HG03520 (cell line): ENCODE measurements around the gene ZCCHC14.
"Not testable (repeated sequence)": the region's sequence is repeated elsewhere in the genome, so short reads cannot be mapped to it uniquely, and the experiment has no call there.

Experiments used
- ATAC-seq: cut with Tn5 transposase; IDR thresholded peaks from one replicate; pipeline ENCODE4 v1.9.1; 2021; ENCODE audit warnings: mild to moderate bottlenecking, moderate library complexity; ENCODE audit not compliant: unreplicated experiment

The ZCCHC14 gene

GRCh38 chr16:87525352-87525751 is 32.5 kb upstream of the ZCCHC14 start:
- ATAC-seq: no peak

GRCh38 chr16:87524407-87524806 is 31.6 kb upstream of the ZCCHC14 start:
- ATAC-seq: no peak

DNA sequence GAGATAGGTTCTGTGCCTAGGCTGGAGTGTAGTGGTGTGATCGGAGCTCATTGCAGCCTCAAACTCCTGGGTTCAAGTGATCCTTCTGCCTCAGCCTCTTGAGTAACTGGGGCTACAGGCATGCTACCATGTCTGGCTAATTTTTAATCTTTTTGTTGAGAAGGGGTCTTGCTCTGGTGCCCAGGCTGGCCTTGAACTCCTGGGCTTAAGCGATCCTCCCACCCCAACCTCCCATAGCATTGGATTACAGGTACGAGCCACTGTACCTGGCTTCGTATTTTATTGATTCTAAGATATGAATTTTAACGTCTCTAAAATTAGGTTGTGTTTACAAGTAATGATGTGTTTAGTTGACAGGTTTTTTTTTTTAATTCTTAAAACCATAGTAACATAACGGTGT is 30.8 kb upstream of the ZCCHC14 start:
- ATAC-seq: not testable (repeated sequence)

DNA sequence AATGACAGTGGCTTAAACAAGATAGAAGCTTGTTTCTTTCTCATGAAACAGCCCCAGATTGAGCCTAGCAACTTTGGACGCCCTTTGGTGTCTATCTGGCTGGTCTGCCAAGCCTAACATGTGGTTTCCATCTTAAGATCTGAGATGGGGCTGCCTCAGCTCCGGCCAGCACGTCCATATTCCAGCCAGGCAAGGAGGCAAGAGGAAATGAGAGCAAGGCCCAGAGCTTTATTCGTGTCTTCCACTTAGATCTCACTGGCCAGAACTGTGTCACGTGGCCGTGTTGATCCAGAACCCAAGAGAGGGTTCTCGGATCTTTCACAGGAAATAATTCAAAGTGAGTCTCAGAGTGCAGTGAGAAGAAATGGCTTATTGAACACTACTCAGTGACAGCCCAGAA is 28.9 kb upstream of the ZCCHC14 start:
- not testable (repeated sequence) for ATAC-seq

GRCh38 chr16:87519170-87519569 is 26.3 kb upstream of the ZCCHC14 start:
- ATAC-seq: not testable (repeated sequence)

DNA sequence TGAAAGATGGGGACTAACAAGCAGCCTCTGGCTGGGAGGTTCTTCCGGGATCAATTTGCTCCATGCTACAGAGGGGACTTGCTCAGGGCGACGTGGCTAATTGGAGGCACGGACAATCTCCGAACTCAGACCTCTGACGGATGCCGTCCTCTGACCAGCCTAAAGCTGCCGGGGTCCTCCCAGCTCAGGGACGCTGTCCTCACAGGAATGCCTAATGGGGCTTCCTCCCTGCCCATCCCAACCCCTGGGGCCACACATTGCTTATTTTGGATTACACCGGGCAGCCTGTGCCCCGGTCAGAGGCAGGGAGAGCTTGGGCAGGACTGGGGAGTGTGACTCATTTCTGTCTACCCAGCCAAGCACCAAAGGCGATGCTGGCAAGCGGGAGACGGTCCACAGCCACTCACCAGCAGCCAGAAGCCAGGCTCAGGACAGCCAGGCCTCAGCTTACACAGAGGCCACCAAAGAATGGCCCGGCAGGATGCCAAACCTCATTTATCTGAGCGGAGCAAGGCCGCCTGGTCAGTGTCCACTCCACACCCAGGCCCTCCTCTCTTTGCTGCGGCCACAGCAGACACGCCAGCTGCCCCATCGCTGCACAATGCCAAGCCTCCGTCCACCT is 25.7 kb upstream of the ZCCHC14 start:
- not testable (repeated sequence) for ATAC-seq

DNA sequence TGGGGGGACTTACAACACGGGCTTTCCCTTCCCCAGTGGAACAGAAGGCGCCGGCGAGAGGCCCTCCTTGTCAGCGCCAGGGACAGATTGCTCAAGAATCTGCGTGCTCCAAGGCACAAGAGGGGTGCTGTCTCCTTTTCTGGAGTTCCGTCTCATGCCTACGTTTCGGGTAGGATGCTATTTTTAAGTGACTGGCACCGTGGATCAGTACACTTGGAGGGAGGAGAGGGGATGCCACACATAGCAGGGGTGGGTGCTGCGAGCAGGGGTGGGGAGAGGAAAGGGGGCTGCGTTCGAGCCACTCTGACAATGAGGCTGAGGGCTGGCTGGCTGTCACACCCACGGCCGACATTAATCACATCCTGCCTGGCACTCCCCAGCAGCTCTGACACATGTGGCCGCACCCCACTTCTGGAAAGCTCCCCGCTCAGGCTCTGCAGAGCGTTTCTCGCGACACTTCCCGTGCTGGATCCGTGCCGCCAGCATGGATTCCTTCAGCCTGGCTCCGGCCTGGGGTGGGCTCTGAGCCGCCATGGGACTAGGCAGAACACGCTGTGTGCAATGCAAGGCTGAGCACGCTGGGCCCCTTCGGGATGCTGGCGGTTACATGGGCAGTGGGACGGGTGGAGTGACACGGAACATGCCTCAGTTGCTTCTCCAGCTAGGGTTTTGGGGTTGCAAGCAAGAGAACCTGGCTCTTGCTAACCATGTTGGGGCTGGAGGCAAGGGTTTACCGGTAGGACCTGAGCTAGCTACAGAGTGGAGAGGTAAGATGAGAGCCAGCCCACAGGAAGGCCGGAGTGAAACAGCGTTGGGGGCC is 25.0 kb upstream of the ZCCHC14 start:
- not testable (repeated sequence) for ATAC-seq

- ATAC-seq: no peak
These were observed 23.5 kb upstream of the ZCCHC14 start for GRCh38 chr16:87516361-87516760.

DNA sequence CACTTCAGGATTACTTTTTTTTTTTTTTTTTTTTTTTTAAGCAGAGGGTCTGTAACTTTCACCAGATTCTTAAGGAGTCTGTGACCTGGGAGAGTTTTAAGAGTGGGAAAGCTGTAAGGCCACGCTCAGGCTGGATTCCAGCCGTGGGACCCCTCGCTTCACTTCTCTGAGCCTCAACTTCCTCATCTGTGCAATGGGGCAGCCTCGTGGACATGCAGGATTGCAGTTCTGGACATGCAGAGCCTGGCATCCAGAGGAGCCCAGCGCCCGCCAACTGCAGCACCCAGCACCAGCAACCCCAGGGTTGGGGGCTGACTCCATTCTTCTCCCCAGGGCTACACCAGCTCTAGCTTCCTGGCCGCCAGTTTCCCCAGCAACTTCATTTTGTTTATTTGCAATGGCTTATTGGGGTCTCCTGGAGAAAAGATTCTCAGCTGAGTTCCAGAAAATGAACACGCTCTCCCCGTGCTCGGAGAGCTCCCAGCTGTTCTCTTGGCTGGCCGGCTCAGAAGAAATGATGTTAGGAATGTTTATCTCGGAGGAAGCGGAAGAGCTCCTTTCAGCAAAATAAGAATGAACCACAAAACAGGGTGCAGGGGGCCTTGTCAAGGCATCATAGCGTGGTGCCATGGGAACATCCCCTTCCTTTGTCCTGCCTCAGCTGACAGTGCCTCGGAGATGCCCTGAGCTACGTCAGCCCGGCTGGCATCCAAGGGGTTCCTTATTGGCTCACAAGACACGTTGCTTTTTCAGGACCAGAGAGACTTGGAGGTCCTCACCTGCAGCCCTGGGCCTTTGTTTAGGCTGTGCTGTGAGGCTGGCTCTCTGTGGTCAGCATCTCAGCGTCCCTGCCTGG is 22.9 kb upstream of the ZCCHC14 start:
- no peak for ATAC-seq

GRCh38 chr16:87509778-87510177 is 17.0 kb upstream of the ZCCHC14 start:
- not testable (repeated sequence) for ATAC-seq

- ATAC-seq: no peak
These were observed 14.7 kb upstream of the ZCCHC14 start for GRCh38 chr16:87507351-87508069.

- ATAC-seq: no peak
These were observed 13.9 kb upstream of the ZCCHC14 start for GRCh38 chr16:87506423-87507350.

DNA sequence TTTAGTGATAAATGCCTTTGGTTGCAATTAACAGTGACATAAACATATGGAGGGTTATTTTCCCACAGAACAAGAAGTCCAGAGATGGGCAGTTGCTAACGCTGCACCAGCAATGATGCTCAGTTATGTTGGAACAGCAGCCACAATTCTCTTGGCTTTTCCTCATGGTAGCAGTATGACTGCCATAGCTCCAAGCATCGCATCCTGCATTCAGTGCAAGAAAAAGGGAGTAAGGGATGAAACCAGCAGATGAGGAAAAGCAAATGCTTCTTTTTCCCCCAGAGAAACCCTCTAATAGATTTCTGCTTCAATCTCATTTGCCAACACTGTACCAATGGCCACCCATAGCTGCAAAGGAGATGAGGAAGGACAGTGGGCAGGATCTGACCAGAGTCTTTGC is 13.0 kb upstream of the ZCCHC14 start:
- ATAC-seq: no peak

GRCh38 chr16:87503232-87503937 is 10.6 kb upstream of the ZCCHC14 start:
- ATAC-seq: not testable (repeated sequence)

GRCh38 chr16:87502308-87502969 is 9.6 kb upstream of the ZCCHC14 start:
- ATAC-seq: no peak

DNA sequence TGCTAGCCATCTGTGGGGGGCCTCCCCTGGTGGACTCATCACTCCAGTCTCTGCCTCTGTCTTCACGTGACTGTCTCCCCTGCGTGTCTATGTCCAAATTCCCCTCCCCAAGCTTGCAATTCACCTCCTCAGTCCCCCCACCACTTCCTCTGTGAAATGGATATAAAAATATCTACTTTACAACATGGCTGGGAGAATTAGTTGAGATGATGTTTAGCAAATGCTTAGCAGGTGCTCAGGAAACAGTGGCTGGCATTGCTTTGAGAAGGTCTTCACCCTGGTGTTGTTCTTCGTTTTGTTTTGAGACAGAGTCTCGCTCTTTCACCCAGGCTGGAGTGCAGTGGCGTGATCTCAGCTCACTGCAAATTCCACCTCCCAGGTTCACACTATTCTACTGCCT is 8.3 kb upstream of the ZCCHC14 start:
- ATAC-seq: no peak

DNA sequence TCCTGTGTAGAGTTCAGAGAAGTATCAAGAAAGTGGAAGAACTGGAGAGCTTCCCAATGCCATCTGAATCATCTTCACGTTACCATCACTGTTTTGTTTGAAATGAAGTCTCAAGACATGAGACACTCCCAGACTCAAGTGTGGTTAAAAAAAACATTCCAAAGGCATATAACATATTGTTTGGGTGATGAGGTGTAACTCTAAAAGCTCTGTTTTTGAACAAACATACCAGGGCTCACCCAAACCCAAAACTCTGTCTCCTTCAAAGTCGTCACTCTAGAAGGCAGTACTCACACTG is 6.3 kb upstream of the ZCCHC14 start:
- ATAC-seq: no peak

- ATAC-seq: no peak
These were observed 5.7 kb upstream of the ZCCHC14 start for GRCh38 chr16:87498324-87499188.
